NCI-H1105 treated with DMSO at 0.1 percent for 48 hours (cell line): ENCODE results near the gene NAPG.
"Not testable (repeated sequence)": the region's sequence is repeated elsewhere in the genome, so short reads cannot be mapped to it uniquely, and the experiment has no call there.

Source experiments
- DNase-seq: peaks from one replicate; lab custom pipeline; 2025; lab: John Stamatoyannopoulos, UW

The NAPG gene

DNA sequence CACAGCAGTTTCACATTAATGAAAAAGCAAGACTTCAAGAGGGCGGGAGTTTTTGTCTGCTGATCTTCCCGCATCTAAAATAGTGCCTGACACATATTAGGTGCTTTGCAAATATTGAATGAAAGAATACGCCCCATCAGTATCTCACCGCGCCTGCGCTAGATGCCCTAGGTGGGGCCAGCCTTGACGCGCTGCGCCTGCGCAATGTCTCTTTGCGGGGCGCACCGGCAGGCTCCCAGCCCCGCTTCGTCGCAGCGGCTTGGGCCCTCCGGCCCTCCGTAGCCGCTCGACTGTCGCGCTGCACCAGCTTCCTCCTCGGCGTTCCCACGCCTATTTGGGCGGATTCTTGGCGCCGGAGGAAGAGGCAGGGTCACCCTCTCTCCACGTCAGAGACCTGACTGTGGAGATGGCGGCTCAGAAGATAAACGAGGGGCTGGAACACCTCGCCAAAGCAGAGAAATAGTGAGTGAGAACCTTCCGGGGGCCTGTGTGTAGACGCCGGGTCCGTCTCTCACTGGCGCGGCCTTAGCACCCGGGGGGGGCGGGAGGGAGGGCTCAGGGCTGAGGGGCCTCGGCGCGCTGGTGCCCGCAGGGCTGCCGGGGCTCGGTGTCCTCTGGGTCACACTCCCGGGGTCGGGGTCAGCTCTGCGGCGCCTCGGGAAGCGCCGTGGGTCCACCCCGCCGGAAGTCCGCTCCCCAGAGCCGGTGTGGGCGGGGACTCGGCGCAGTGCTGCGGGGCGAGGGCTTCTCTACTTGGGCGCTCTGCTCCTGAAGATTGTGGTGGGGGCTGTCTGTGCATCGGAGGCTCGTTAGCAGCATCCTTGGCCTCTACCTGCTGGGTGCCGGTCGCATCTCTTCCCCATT is at the start of gene NAPG:
Gene NAPG (plus strand): TSS at position 331 of the 864 bp plus-strand sequence. CDS start 76 bp downstream, at position 407.
- peak; percentile 75 for DNase-seq

DNA sequence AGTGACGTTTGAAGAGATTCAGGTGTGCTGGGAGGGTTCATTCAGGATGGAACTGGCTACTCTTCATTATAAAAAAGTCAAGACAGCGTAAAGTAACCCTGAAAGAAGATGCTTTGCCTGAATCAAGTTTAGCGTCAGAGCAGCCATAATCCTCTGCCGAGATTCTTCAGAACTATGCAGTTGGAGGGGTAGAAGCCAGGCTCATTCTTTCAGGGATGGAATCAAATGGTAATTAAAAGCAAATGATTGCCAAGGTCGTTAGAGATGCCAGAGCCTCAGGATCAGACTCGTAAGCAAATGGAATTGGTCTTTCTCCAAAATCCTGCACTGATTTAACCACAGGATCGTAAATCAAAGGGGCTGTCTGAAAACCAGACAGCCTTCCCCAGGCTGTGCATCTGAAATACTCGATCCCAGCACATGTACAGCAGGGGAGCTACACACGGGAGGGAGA is 49.5 kb upstream of the NAPG start:
- peak; percentile 21 for DNase-seq

- no peak for DNase-seq
Observed at GRCh38 chr18:10477121-10477862, 48.5 kb upstream of the NAPG start.

GRCh38 chr18:10477863-10478260 is 48.0 kb upstream of the NAPG start:
- no peak for DNase-seq

- DNase-seq = no peak
Observed at GRCh38 chr18:10481831-10482230, 44.0 kb upstream of the NAPG start.

DNA sequence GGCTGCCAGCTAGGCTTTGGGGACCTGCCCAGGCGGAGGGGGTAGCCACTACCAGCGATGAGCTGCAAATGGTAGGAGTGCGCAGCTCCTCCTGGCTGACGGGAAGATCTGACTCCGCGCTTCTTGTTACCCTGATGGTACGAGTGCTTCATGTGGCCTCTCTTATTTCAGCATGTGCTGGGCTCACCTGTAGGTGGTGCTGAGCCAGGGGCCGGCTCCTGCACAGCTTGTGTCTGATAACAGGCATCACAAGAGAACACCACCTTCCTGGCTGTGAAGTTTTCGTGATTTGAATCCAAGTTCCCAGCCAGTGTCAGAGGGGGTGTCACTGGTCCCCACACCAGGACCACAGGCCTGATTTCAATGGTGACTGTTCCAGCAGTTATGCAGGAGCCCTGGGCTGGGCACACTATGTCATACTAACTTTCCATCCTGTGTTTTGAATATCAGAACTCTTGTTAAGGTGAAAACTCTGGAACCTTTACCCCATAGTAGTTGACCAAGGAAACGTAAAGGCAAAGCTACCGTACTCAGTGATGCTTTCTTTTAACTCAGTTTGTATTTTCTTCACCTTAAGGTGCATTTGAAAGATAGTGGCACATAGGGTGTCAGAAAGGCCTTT is 43.4 kb upstream of the NAPG start:
- DNase-seq = no peak

DNA sequence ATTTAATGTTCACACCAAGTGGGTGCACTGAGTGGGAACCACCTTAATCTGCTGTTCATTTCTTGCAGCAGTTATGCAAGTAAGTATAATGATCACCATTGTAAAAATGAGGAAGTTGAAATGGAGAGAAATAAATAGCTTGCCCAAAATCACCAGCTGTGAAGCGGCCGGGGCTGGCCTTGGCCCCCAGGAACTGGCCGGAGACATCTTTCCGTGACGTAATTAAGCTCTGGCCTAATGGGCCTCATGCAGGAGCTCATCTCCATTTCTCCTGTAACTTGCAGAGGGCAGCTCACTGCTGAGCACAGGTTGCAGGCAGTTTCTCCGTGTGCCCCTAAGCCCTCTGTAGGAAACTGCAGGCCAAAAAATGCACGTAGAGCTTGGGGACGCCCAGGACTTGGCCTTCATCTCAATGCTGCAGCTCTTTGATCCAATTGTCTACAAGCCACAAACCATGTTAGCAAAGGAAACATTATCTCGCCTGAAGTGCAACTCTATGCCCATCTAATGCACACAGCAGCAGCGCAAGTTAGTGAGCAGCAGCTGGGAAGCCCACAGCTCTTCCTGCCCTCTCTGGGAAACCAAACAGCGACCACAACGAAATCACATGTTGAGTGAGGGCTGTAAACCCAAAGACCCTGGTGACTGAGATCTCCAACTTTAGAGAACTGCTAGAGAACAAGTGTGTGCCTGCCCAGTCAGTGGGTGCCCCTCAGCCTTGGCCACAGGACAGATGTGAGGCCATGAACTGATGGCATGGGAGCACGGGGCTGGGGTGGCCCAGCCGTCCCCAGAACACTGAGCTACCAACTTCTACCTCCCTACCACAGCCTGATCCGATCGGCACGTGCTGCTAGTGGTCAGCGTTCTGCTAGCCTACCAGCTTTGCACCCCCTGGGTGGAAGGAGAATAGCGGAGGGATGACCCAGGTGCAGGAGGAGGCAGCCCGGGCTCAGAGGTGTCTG is 42.6 kb upstream of the NAPG start:
- DNase-seq = no peak

- no peak for DNase-seq
Observed at GRCh38 chr18:10485475-10485874, 40.4 kb upstream of the NAPG start.

DNA sequence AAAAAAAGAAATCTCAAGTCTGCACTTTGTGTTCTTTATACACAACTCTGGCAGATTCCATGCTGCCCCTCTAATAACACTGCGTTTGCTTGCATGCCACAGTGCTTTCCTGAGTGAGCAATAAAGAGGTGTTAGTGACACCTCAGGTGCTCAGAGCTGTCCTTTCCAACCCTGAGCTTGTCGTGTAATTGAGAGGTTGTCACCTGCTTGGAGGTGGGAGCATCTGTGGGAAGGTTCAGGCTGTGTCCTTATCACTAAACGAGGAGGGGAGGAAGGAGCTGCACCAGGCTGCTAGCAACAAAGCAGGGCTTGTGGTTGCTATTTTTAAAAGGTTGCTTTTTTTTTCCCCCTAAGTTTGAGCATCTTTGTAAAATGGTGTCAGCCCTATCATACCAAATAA is 39.5 kb upstream of the NAPG start:
- no peak for DNase-seq

DNA sequence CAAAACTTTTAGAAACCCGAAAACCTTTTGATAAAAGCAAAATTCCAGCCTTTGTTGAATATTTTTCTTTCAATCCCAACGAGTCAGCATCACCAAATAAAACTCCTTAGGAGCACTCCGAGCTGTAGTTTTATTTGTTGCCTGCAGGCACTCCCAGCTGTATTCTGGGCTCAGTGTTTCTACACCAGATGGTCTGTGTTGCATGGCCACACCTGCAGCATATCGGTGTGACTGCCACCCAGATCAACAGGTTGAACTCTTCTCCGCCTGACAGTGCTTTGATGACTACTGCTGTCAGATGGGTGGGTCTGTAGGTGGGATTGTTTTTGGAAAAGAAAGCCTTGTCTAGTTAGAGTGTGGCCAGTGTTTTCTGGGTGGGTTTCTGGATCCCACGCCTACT is 38.7 kb upstream of the NAPG start:
- no peak for DNase-seq

DNA sequence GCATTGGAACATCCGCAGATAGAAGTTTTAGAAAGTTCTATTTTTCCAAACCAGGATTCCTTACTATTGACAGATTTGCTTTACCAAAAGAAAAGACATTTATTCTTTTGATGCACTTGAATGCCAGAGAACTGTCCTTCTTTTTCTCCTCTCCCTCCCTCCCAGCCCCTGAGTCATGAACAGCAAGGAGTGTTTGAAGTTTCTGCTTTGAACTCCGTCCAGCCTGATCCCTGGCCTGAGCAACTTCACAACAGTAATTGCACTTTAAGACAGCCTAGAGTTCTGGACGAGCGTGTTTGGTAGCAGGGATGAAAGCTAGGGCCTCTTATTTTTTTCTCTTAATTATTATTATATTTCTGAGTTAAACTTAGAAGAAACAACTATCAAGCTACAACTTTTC is 37.8 kb upstream of the NAPG start:
- DNase-seq = no peak

DNA sequence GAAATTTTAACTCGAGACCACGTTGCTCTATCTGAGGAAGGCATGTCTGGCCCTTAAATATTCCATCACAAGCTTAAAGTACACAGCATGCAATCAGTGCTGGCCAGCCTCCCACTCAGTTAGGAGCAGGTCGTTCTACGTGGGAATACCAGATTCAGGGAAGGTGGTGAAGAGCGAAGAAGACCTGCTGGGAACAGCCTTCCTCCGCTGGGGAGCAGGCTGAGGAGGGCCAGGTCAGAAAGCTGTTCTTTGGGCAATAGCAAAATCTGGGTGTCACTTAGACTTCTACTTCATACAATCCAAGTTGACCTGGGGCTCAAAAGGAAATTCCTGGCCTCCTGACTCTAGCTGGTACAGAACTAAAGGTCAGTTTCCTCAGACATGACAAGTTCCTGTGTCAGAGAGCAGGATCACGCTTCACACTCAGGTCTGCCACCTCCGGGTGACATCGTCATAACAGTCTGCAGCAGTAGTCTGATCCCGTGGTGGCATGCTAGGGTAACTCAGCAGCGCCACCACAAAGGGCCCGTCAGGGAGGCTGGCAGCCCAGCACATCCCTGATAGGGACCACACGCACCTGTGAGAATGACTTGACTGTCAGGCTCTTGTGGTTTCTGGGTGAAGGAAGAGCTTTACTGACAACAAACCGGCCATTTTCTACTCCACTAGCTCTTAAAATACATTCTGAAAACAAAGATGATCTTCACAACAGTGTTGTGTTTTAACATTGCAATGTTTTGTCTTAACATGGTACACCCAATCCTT is 35.2 kb upstream of the NAPG start:
- DNase-seq = no peak

- DNase-seq = no peak
Observed at GRCh38 chr18:10495936-10496335, 29.9 kb upstream of the NAPG start.

- DNase-seq = no peak
Observed at GRCh38 chr18:10497206-10497749, 28.5 kb upstream of the NAPG start.

DNA sequence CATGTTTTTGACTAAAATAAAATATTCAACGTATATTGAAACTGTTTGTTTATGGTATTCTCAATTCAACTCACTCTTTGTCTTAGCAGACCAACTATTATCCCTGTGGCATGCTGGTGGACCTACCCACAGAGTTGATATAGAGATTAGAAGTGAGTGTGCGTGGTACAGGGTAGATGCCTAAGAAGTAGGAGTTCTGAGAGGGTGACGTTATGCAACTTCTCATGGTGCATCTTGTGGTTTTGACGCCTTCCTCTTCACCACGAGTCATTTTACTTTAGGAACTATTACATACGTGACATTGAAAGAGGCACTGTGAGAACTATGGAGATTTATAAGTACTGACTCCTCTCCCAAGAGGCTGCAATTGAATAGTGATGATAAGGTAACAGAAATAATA is 26.6 kb upstream of the NAPG start:
- DNase-seq = no peak

- no peak for DNase-seq
Observed at GRCh38 chr18:10500038-10500437, 25.8 kb upstream of the NAPG start.

GRCh38 chr18:10504723-10505122 is 21.1 kb upstream of the NAPG start:
- no peak for DNase-seq

DNA sequence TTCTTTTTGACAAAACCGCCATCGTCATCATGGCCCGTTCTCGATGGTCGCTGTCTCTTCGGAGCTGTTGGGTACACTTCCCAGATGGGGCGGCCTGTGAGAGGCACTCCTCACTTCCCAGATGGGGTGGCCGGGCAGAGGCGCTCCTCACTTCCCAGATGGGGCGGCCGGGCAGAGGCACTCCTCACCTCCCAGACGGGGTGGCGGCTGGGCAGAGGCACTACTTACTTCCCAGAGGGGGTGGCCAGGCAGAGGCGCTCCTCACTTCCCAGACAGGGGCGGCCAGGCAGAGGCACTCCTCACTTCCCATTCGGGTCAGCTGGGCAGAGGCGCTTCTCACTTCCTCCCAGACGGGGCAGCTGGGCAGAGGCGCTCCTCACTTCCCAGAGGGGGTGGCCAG is 19.9 kb upstream of the NAPG start:
- not testable (repeated sequence) for DNase-seq

- DNase-seq = no peak
Observed at GRCh38 chr18:10508591-10508990, 17.2 kb upstream of the NAPG start.

- DNase-seq = no peak
Observed at GRCh38 chr18:10511236-10511635, 14.6 kb upstream of the NAPG start.

- DNase-seq = no peak
Observed at GRCh38 chr18:10514082-10514481, 11.7 kb upstream of the NAPG start.
